NCI-H2107 treated with DMSO at 0.1 percent for 48 hours (cell line): ENCODE measurements around the gene TMED6.
"Not testable (repeated sequence)": the region's sequence is repeated elsewhere in the genome, so short reads cannot be mapped to it uniquely, and the experiment has no call there.

ENCODE experiments used
- DNase-seq: peaks from one replicate; lab custom pipeline; 2025; ENCODE audit not compliant: unreplicated experiment; lab: John Stamatoyannopoulos, UW

Gene TMED6

GRCh38 chr16:69306031-69306430 lies 45.6 kb downstream of the TMED6 start:
- no peak for DNase-seq

- no peak for DNase-seq
These were observed 49.3 kb downstream of the TMED6 start for GRCh38 chr16:69302301-69302700.

GRCh38 chr16:69301861-69302260 lies 49.7 kb downstream of the TMED6 start:
- no peak for DNase-seq

- DNase-seq: no peak
These were observed 50.4 kb downstream of the TMED6 start for GRCh38 chr16:69301187-69301586.

- DNase-seq: no peak
These were observed 53.3 kb downstream of the TMED6 start for GRCh38 chr16:69298261-69298660.

- not testable (repeated sequence) for DNase-seq
These were observed 54.8 kb downstream of the TMED6 start for GRCh38 chr16:69296771-69297170.

GRCh38 chr16:69294051-69294450 lies 57.5 kb downstream of the TMED6 start:
- DNase-seq: no peak

- DNase-seq: no peak
These were observed 58.2 kb downstream of the TMED6 start for GRCh38 chr16:69293401-69293800.
